GM18517 (cell line): ENCODE data around the gene NUDT1.

Experiments
- ATAC-seq: cut with Tn5 transposase; IDR thresholded peaks from one replicate; pipeline ENCODE4 v1.9.1; 2021; ENCODE audit warnings: mild to moderate bottlenecking, moderate library complexity; ENCODE audit not compliant: unreplicated experiment

The NUDT1 gene

GRCh38 chr7:2247141-2247995 is 5.3 kb downstream of the NUDT1 start:
- no peak for ATAC-seq

- no peak for ATAC-seq
Measured at GRCh38 chr7:2248984-2249694, 7.1 kb downstream of the NUDT1 start.

- no peak for ATAC-seq
Measured at GRCh38 chr7:2249744-2250323, 7.8 kb downstream of the NUDT1 start.

- ATAC-seq = no peak
Measured at GRCh38 chr7:2251381-2251780, 9.4 kb downstream of the NUDT1 start.

- ATAC-seq = no peak
Measured at GRCh38 chr7:2251841-2252771, 10.1 kb downstream of the NUDT1 start.

GRCh38 chr7:2253021-2253420 is 11.0 kb downstream of the NUDT1 start:
- ATAC-seq = no peak

GRCh38 chr7:2253525-2254244 is 11.7 kb downstream of the NUDT1 start:
- ATAC-seq = no peak

- ATAC-seq = no peak
Measured at GRCh38 chr7:2254429-2255144, 12.6 kb downstream of the NUDT1 start.

- ATAC-seq = no peak
Measured at GRCh38 chr7:2255145-2256139, 13.4 kb downstream of the NUDT1 start.

- ATAC-seq = no peak
Measured at GRCh38 chr7:2256306-2257045, 14.4 kb downstream of the NUDT1 start.

- no peak for ATAC-seq
Measured at GRCh38 chr7:2257046-2257551, 15.1 kb downstream of the NUDT1 start.

GRCh38 chr7:2257651-2258050 is 15.6 kb downstream of the NUDT1 start:
- no peak for ATAC-seq

- peak; percentile 57 for ATAC-seq
Measured at GRCh38 chr7:2258661-2259365, 16.8 kb downstream of the NUDT1 start.

GRCh38 chr7:2259480-2259879 is 17.5 kb downstream of the NUDT1 start:
- no peak for ATAC-seq

GRCh38 chr7:2260820-2261219 is 18.8 kb downstream of the NUDT1 start:
- no peak for ATAC-seq

- ATAC-seq = no peak
Measured at GRCh38 chr7:2261611-2262010, 19.6 kb downstream of the NUDT1 start.

- no peak for ATAC-seq
Measured at GRCh38 chr7:2263176-2263575, 21.1 kb downstream of the NUDT1 start.
